HG03135 (cell line): Measurements from ENCODE around the gene PLS3.
"Not testable (repeated sequence)": the region's sequence is repeated elsewhere in the genome, so short reads cannot be mapped to it uniquely, and the experiment has no call there.

Experiments used
- ATAC-seq: cut with Tn5 transposase; IDR thresholded peaks from one replicate; pipeline ENCODE4 v1.9.1; 2021; ENCODE audit warnings: mild to moderate bottlenecking, moderate library complexity; ENCODE audit not compliant: unreplicated experiment

Gene PLS3

GRCh38 chrX:115560978-115561604, at the start of gene PLS3:
Gene PLS3 (plus strand): TSS chrX:115561174. CDS start chrX:115610251, 49,077 bp downstream.
- no peak for ATAC-seq

- ATAC-seq, result no peak
Observed at GRCh38 chrX:115518113-115518512, 42.9 kb upstream of the PLS3 start.

GRCh38 chrX:115521741-115522140, 39.2 kb upstream of the PLS3 start:
- no peak for ATAC-seq

- ATAC-seq, result no peak
Observed at GRCh38 chrX:115522952-115523351, 38.0 kb upstream of the PLS3 start.

- ATAC-seq, result no peak
Observed at GRCh38 chrX:115525486-115525885, 35.5 kb upstream of the PLS3 start.

- no peak for ATAC-seq
Observed at GRCh38 chrX:115531818-115532403, 29.1 kb upstream of the PLS3 start.

GRCh38 chrX:115533485-115533884, 27.5 kb upstream of the PLS3 start:
- no peak for ATAC-seq

- ATAC-seq, result no peak
Observed at GRCh38 chrX:115534383-115534782, 26.6 kb upstream of the PLS3 start.

GRCh38 chrX:115535421-115535820, 25.6 kb upstream of the PLS3 start:
- ATAC-seq, result no peak

GRCh38 chrX:115535844-115536243, 25.1 kb upstream of the PLS3 start:
- ATAC-seq, result no peak

- ATAC-seq, result no peak
Observed at GRCh38 chrX:115539841-115540240, 21.1 kb upstream of the PLS3 start.

GRCh38 chrX:115541045-115541444, 19.9 kb upstream of the PLS3 start:
- ATAC-seq, result not testable (repeated sequence)

- ATAC-seq, result no peak
Observed at GRCh38 chrX:115547448-115547847, 13.5 kb upstream of the PLS3 start.

- ATAC-seq, result no peak
Observed at GRCh38 chrX:115549008-115549407, 12.0 kb upstream of the PLS3 start.

GRCh38 chrX:115553171-115553570, 7.8 kb upstream of the PLS3 start:
- ATAC-seq, result no peak

GRCh38 chrX:115559672-115560071, 1.3 kb upstream of the PLS3 start:
- no peak for ATAC-seq

GRCh38 chrX:115560211-115560977, 580 bp upstream of the PLS3 start:
- no peak for ATAC-seq

GRCh38 chrX:115561605-115562479, 868 bp downstream of the PLS3 start:
- ATAC-seq, result no peak

GRCh38 chrX:115562480-115562847, 1.5 kb downstream of the PLS3 start:
- ATAC-seq, result no peak

GRCh38 chrX:115563633-115564162, 2.7 kb downstream of the PLS3 start:
- no peak for ATAC-seq

GRCh38 chrX:115564243-115564642, 3.3 kb downstream of the PLS3 start:
- no peak for ATAC-seq
